ENCODE results near the gene TMEM131. TPM values are rescaled to one million over a fixed set of nuclear protein-coding genes. Genes with fewer than 3 reads are reported as not detected.

TMEM131 gene
- total RNA-seq, 1 experiment from 2014 or later, result 29.6 TPM

DNA sequence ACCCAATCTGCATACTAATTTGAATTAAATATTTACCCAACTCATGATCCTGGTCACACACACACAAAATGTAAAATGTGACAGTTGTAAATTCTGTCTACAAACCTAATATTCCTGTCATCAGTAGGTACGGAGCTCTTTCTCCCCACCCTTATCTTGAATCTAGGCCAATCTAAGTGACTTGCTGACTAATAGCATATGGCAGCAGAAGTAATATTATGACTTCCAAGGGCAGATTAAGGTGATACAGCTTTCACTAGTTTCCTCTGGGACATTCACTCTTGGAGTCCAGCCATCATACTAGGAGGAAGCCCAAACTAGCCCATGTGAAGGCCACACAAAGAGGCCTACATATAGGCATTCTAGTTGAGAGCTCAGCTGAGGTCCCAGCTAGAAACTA lies 89.4 kb downstream of the TMEM131 start:
- CTCF ChIA-PET, result no interaction called here
- no peak overlapping the region for H3K4me2 ChIP-seq

DNA sequence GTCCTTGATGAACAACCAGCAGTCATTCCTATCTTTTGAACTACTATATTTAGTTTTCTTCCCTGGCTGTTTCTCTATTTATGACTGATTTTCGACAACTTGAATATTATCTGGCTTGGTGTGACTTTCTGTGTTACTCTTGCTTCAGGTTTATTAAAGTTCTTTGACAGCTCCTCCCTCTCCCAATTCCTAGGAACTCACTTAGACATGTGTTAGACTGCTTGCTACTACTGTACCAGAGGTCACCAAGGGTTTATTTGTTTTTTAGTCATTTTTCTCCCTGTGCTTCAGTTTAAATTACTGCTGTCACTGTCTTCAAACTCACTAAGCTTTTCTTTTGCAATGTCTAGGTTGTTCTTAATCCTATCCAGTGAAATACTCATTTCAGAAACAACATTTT lies 90.5 kb downstream of the TMEM131 start:
- Histone ChIP-seq H3K4me3 (no peak overlapping the region), H3K27ac (no peak overlapping the region), H3K9me2 (ENCODE audit: insufficient read depth) (no peaks in the 10 kb centered on the region), H3F3A (ENCODE audit: insufficient read depth, low read depth) (peaks cover 12% of the 10 kb centered on the region), H3K9me3 (ENCODE audit: insufficient read depth, low read depth) (no peaks in the 10 kb centered on the region; the same call in 1 of the 2 replicates), H4K20me1 (ENCODE audit: insufficient read depth) (no peaks in the 10 kb centered on the region; the same call in 1 of the 2 replicates), H3K79me2 (ENCODE audit: low read depth) (no peaks in the 10 kb centered on the region), H2AFZ (no peak overlapping the region), H3K27me3 (ENCODE audit: insufficient read depth, low read depth) (no peaks in the 10 kb centered on the region), H3K4me2 (no peak overlapping the region), H3K4me1 (replicated peaks; ENCODE audit: insufficient read depth) (peaks cover 25% of the 10 kb centered on the region), H3K36me3 (ENCODE audit: low read depth) (0 out of 2 replicates have a peak, but pooled peaks cover 1% of the 10 kb centered on the region)
- ChIA-PET CTCF (no interaction called here), POLR2A (ENCODE audit: unreplicated experiment) (no interaction called here)
- no peak for DNase-seq
- no peak for TF ChIP-seq CTCF (conservative IDR thresholded peaks at IDR 0.05)
- no peak for TF ChIP-seq EZH2 (IDR thresholded peaks at IDR 0.05; ENCODE audit: low read depth)
- intact Hi-C loops (cut with micrococcal nuclease; ENCODE audit: unreplicated experiment), result no loop called here
- BruUV-seq (replicated peaks), result no TSS peak

More for the DNA sequence above, 89.4 kb downstream of the TMEM131 start:
- no peak overlapping the region for H3K4me3 ChIP-seq
- no peaks in the 10 kb centered on the region for H3K9me2 ChIP-seq (ENCODE audit: insufficient read depth)
- no peak for DNase-seq
- no peak overlapping the region for H2AFZ ChIP-seq
- H3K9me3 ChIP-seq (ENCODE audit: insufficient read depth, low read depth), result no peaks in the 10 kb centered on the region; the same call in 1 of the 2 replicates
- H3K79me2 ChIP-seq (ENCODE audit: low read depth), result 0 out of 2 replicates have a peak, but pooled peaks cover 5% of the 10 kb centered on the region
- H4K20me1 ChIP-seq (ENCODE audit: insufficient read depth), result no peaks in the 10 kb centered on the region; the same call in 1 of the 2 replicates
- H3K27me3 ChIP-seq (ENCODE audit: insufficient read depth, low read depth), result no peaks in the 10 kb centered on the region
- peaks cover 7% of the 10 kb centered on the region; the same call in 1 of the 2 replicates for H3K36me3 ChIP-seq (ENCODE audit: low read depth)
- TF ChIP-seq CTCF (conservative IDR thresholded peaks at IDR 0.05) (no peak), EZH2 (IDR thresholded peaks at IDR 0.05; ENCODE audit: low read depth) (no peak)
- intact Hi-C loops (cut with micrococcal nuclease; ENCODE audit: unreplicated experiment), result no loop called here
- H3K4me1 ChIP-seq (replicated peaks; ENCODE audit: insufficient read depth), result peaks cover 15% of the 10 kb centered on the region
- peaks cover 11% of the 10 kb centered on the region for H3F3A ChIP-seq (ENCODE audit: insufficient read depth, low read depth)
- BruUV-seq (replicated peaks), result no TSS peak
- POLR2A ChIA-PET (ENCODE audit: unreplicated experiment), result no interaction called here
- H3K27ac ChIP-seq, result no peak overlapping the region

GRCh38 chr2:97901862-97902261 lies 93.9 kb downstream of the TMEM131 start:
- Histone ChIP-seq H3K4me2 (no peak overlapping the region), H3K4me3 (no peak overlapping the region), H3K9me2 (ENCODE audit: insufficient read depth) (no peaks in the 10 kb centered on the region), H3K4me1 (replicated peaks; ENCODE audit: insufficient read depth) (peaks cover 26% of the 10 kb centered on the region), H2AFZ (no peak overlapping the region), H3F3A (ENCODE audit: insufficient read depth, low read depth) (peaks cover 12% of the 10 kb centered on the region), H3K79me2 (ENCODE audit: low read depth) (no peaks in the 10 kb centered on the region), H4K20me1 (ENCODE audit: insufficient read depth) (no peaks in the 10 kb centered on the region; the same call in 1 of the 2 replicates), H3K9me3 (ENCODE audit: insufficient read depth, low read depth) (0 out of 2 replicates have a peak, but pooled peaks cover under 1% of the 10 kb centered on the region), H3K36me3 (ENCODE audit: low read depth) (no peaks in the 10 kb centered on the region), H3K27me3 (ENCODE audit: insufficient read depth, low read depth) (no peaks in the 10 kb centered on the region), H3K27ac (no peak overlapping the region)
- DNase-seq, result no peak
- BruUV-seq (replicated peaks), result no TSS peak
- intact Hi-C loops (cut with micrococcal nuclease; ENCODE audit: unreplicated experiment), result no loop called here
- CTCF ChIA-PET, result no interaction called here
- POLR2A ChIA-PET (ENCODE audit: unreplicated experiment), result no interaction called here
- TF ChIP-seq EZH2 (IDR thresholded peaks at IDR 0.05; ENCODE audit: low read depth) (no peak), CTCF (conservative IDR thresholded peaks at IDR 0.05) (no peak)

Data from PC-9 (cell line).